HG02763 (cell line): ENCODE data around the gene OLFML2B.

Experiments used
- ATAC-seq: cut with Tn5 transposase; IDR thresholded peaks from one replicate; pipeline ENCODE4 v1.9.1; 2021; ENCODE audit warnings: mild to moderate bottlenecking, moderate library complexity; ENCODE audit not compliant: unreplicated experiment

Gene OLFML2B

DNA sequence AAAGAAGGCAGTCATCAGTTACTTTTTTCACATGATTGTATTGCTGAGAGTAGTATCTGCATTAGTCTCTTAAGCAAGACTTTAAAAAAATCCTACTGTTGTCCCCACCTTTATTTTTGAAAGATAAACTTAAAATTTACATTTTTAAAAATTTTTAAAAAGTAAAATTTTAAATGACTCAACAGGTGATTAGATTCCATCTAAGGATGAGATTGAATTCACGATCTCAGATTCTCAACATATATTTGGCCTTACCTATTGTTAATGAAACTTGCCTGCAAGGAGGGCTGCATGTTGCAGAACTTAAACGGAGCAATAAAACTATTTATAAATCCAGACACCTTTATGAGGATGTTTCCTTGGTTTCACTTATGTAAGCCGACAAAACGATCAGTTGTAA is 75.2 kb downstream of the OLFML2B start:
- no peak for ATAC-seq

DNA sequence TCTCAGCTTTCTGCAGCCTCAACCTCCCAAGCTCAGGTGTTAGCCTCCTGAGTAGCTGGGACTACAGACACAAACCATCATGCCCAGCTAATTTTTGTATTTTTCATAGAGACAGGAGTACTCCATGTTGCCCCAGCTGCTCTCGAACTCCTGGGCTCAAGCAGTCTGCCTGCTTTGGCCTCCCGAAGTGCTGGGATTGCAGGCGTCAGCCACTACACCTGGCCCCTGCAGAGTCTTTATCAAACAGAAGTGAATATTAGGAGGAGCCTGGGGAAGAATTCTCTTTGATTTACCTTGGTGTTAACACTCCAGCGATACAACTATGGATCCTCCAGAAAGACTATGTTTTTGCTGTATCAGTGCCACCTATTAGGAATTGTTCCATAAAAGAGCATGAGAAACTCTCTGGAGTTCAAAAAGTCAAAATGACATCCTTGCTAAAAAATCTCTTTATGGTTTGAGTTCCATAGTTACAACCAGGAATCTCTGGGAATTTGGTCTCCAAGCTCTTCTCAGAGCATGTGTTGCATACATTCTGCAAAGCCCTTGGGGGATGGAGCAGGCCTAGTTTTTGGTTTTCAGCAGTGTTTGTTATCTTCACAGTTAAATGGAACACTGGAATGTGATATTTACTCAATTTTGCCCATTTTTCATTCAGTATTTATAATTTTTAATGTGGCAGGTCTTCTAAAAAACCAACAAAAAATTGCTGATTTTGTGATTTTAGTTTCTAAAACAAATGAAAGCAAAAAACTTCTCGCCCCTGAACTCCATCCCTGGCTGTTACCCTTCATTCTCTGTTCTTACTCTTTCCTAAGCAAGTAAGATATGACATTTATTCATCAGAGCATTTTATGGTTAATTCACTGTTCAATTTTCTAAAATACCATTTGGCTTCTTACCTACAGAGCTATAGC is 77.3 kb downstream of the OLFML2B start:
- ATAC-seq: no peak

DNA sequence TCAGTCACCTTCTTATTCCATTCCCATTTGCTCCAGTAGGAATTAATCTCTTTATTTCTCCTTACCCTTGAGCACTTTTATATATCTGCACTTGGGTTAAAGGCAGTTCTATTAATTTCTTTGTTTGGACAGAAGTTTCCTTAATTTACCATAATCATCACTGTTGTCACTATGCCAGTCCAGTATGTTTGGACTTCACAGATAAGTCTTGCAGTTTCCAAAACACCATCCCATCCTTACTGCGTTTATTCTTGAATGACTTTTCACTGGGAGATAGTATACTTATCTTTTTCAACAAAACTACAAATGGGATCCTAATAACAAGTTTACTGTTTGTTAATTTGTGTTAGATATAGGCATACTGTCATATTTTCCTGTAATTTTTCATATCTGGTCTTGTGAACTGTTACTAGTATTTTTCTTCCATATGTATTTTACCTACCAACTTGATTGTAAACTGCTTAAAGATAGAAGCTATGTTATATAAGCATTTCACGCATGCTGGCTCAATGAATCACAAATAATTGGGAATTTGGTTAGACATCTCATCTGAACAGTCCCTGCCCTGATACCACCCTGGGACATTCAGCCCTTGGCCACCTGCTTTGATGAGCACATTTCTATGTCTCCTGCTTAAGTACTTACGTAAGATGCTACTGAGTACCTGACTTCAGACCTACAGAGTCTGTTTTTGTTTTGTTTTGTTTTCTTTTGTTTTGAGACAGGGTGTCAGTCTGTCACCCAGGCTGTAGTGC is 78.2 kb downstream of the OLFML2B start:
- ATAC-seq: no peak

DNA sequence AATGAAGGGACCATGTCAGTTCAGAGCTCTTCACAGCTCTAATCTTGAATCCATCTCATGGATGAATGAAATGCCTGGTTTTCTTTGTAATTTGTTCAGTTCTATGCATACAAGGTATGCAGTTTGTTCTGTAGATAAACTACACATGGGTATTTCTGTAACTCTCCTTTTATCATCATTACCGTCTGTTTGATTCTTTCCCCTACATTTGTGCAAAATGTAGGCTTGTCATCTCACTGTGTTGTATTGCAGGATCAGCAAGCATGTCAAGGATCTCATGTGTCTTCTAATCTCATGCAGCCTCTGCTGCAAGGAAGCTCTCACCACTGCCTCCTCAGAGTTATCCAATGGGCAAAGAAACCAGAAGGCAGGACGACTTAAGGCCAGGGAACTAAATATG is 79.3 kb downstream of the OLFML2B start:
- no peak for ATAC-seq

DNA sequence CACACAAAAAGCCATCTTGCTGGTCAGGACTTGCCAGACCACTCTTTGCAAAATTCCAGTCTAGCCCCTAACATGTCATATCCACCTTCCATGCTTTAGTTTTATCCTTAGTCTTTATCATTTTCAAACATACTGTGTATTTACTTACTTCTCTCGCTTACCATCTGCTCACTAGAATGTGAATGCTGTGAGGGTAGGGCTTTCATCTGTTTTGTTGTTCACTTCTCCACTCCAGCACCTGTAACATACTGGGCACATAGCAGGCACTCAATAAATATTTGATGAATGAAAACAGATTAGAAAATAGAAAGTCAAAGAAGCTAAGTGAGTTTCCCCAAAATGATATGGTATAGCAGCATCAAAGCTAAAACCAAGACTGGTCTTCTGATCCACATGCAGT is 79.9 kb downstream of the OLFML2B start:
- no peak for ATAC-seq

DNA sequence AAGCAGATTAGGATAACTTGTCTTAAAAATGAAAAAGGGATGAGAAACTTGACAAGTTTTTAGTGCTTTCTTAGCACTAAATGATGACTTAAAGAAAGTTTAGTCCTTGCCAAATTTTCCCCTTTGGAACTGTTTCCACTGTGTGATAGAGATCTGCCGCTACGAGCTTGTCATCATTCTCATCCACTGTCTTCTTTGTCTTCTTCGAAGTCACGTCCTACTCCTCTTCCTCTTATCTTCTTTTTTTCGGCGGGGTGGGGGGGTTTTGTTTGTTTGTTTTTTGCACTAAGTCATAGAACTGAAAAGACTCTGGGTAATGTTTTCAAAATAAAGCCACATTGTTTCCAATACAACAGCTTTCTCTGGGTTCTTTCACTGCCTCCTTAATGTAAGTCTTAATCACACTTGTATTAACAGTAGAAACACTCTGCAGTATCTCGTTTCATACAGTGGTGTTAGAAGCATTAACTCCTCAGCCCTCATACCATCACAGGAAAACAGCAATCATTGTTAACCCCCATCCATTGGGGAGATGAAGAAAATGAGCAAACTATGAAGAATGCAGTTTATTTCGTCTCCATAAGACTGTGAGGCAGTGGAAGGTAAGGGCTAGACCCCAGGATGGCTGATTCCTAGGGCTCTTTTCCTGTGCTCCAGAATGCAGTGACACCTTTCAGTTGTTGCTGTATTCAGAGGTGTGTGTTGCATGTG is 81.8 kb downstream of the OLFML2B start:
- no peak for ATAC-seq

DNA sequence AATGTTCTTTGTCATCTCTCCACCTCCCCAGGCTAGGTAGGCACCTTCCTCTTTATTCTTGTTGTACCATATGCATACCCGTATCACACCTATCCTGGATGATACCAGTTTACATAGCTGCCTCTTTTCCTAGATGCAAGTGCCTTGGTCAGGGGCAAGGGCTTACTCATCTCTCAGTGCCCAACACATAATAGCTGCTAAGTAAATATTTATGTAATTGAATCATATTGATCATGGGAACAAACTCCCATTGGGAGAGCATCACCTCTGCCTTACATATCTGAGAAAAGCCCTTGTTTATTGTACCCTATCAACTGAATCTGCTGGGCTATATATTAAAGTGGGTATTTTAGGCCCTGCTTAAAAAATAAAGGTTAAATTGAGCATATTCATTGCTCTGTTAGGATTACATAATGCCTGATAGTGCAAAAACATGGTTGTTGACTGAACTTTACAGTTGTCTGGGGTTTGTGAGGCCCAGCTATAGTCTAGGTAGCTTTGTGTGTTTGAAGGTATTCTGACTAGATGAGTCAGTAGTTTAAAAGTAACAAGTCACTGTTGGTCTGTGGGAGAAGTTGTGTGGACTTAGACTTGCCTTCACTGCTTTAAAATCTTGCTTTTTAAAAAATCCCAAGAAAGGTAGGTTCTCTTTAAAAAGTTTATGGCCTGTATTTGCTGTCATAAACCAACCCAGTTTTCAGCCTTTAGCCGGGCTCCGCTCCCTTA is 82.6 kb downstream of the OLFML2B start:
- no peak for ATAC-seq

DNA sequence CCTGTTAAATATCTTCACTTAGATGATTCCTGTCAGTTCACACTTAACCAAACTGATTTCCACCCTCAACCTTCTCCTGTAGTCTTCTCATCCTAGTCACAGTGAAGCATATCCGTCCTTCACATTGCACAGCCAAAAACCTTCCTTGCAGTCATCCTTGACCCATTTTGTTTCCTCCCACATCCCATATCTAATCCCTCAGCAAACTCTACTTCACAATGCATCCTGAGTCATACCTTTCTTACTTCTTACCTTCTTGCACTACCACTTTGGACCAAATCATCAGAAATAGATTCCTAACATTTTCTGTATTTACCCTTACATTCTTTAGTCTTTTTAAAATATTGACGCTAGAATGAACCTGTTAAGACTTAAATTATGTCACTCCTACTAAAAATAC is 86.9 kb downstream of the OLFML2B start:
- ATAC-seq: no peak

- no peak for ATAC-seq
Measured at GRCh38 chr1:161935264-161935663, 88.4 kb downstream of the OLFML2B start.

DNA sequence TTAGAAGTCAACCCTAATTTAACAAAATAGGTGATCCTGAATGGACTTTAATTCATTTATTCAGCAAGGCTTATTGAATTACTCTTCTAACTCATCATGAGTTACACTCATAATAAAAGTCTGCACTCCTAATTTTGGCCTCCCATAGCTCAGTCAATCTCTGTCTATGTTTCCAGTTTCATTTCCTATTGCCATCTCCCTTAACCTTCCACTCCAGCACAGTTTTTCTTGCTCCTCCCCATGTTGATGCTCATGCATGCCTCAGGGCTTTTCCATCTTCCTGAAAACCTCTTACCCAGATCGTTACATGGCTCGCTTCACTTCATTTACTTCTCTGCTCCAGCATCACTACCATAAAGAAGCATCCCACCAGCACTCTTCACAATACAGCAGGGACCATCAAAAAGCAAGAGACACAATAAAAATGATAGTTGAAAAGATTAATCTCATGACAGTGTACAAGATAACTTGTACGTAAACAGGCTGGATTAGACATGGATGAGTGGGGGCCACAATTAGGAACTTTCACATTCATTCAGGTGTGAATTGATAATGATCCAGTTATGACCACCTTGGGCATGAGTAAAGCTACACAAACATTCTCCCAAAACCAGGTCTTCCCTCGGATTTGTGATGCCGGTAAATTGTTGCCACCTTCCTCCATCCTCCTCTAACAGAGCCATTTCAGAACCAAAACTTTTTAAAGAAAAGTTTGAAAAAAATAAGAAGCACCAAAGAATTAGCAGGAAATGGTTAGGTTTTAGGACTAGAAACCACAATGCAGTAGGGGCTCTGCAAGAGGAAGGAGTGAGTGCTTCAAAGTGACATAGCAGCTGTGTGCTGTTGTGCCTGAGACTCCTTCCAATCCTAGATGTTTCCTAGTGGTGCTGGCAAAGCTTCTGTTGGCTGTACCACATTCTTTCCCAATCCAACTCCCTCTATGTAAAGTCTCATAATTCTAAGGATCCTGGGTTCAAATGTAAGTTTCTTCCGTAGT is 89.8 kb downstream of the OLFML2B start:
- ATAC-seq: no peak
